Measurements from ENCODE around the gene SEMA4C.

The SEMA4C gene

GRCh38 chr2:96869822-96870625 is at the start of gene SEMA4C:
SEMA4C (minus strand) TSS chr2:96870080; CDS start chr2:96867886, 2,194 bp downstream.
- no peak for DNase-seq (ENCODE audit: low read depth in 2 of 2)

- DNase-seq (ENCODE audit: low read depth in 2 of 2) = no peak
These were observed 49.1 kb upstream of the SEMA4C start for GRCh38 chr2:96918754-96919550.

- no peak for DNase-seq (ENCODE audit: low read depth in 2 of 2)
These were observed 48.3 kb upstream of the SEMA4C start for GRCh38 chr2:96918092-96918753.

- DNase-seq (ENCODE audit: low read depth in 2 of 2) = no peak
These were observed 47.0 kb upstream of the SEMA4C start for GRCh38 chr2:96916646-96917543.

- no peak for DNase-seq (ENCODE audit: low read depth in 2 of 2)
These were observed 46.3 kb upstream of the SEMA4C start for GRCh38 chr2:96916156-96916630.

- no peak for DNase-seq (ENCODE audit: low read depth in 2 of 2)
These were observed 44.5 kb upstream of the SEMA4C start for GRCh38 chr2:96914332-96914731.

- DNase-seq (ENCODE audit: low read depth in 2 of 2) = peak in 1 of 2 donors; percentile 26
These were observed 43.7 kb upstream of the SEMA4C start for GRCh38 chr2:96913398-96914202.

- DNase-seq (ENCODE audit: low read depth in 2 of 2) = no peak
These were observed 43.2 kb upstream of the SEMA4C start for GRCh38 chr2:96913117-96913397.

- DNase-seq (ENCODE audit: low read depth in 2 of 2) = no peak
These were observed 42.7 kb upstream of the SEMA4C start for GRCh38 chr2:96912346-96913116.

- no peak for DNase-seq (ENCODE audit: low read depth in 2 of 2)
These were observed 39.7 kb upstream of the SEMA4C start for GRCh38 chr2:96909611-96910021.

GRCh38 chr2:96907115-96908041 is 37.5 kb upstream of the SEMA4C start:
- DNase-seq (ENCODE audit: low read depth in 2 of 2) = no peak

GRCh38 chr2:96906729-96907114 is 36.8 kb upstream of the SEMA4C start:
- no peak for DNase-seq (ENCODE audit: low read depth in 2 of 2)

GRCh38 chr2:96903815-96904214 is 33.9 kb upstream of the SEMA4C start:
- no peak for DNase-seq (ENCODE audit: low read depth in 2 of 2)

- DNase-seq (ENCODE audit: low read depth in 2 of 2) = no peak
These were observed 33.4 kb upstream of the SEMA4C start for GRCh38 chr2:96903318-96903717.

- DNase-seq (ENCODE audit: low read depth in 2 of 2) = no peak
These were observed 30.4 kb upstream of the SEMA4C start for GRCh38 chr2:96900237-96900636.

GRCh38 chr2:96899413-96899741 is 29.5 kb upstream of the SEMA4C start:
- DNase-seq (ENCODE audit: low read depth in 2 of 2) = no peak

GRCh38 chr2:96898641-96899412 is 28.9 kb upstream of the SEMA4C start:
- DNase-seq (ENCODE audit: low read depth in 2 of 2) = no peak

- DNase-seq (ENCODE audit: low read depth in 2 of 2) = no peak
These were observed 28.2 kb upstream of the SEMA4C start for GRCh38 chr2:96898135-96898505.

Data from stimulated activated CD4-positive, alpha-beta T cell treated with anti-CD3 and anti-CD28 coated beads, Interleukin-4, amount 100 ng/mL, for 48 hours (primary cell).